ENCODE measurements around the gene CCDC167. TPM values are rescaled to one million over a fixed set of nuclear protein-coding genes. Genes with fewer than 3 reads are reported as not detected.

Gene CCDC167
- total RNA-seq, 1 experiment from 2014 or later = 31.9 TPM

DNA sequence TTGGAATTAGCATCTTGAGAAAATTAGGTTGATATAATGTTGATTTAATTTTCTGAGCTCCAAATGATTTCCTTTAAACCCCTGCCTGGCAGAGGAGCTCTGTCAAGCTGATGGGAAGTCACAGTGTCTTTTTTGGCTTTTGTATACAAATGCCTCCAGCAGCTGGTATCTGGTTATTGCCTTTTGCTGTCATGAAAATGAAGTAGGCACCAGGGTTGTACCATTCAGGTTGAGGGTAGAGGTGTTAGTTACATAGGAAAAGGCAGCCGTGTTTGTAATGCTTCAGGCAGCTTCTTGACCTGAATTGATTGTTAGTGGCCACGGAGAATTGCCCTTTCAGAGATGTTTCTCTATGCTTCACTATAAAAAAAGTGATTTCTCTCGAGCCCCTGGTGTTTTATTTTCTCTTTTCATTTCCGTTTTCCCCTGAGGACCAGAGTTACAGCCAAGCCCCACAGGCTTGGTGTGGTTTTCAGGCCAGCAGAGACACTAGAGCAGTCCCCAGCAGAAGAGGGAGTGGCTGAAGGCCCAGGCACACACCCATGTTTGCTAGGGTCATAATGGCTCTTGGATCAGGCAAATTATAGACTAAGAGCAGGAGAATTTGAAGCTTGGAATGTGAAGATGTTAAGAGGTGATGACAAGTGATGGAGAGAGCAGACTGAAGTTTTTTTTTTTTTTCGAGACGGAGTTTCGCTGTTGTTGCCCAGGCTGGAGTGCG, 45.1 kb downstream of the CCDC167 start:
- no peak overlapping the region for H2BK20ac ChIP-seq (ENCODE audit: low read depth, low read length, poor library complexity, severe bottlenecking)
- no peak overlapping the region for H3K56ac ChIP-seq (ENCODE audit: insufficient read length, low read depth, low read length)
- H2BK5ac ChIP-seq (ENCODE audit: insufficient read length, low read length) = no peak overlapping the region
- Mint-ChIP-seq H3K9me3 (no peaks in the 10 kb centered on the region), H3K4me3 (no peak overlapping the region), H3K4me1 (peaks cover 4% of the 10 kb centered on the region in 2 experiments), H3K36me3 (ENCODE audit: insufficient read depth in 1 of 3, low read depth in 3 of 3) (peaks cover 18 to 75% (median 62%) of the 10 kb centered on the region in 3 experiments; a peak in 6 of 7 replicates), H3K27me3 (ENCODE audit: low read depth) (no peaks in the 10 kb centered on the region), H3K27ac (peak overlapping the region in 2 of 3 experiments; percentile 35 to 59; a peak in 1 of 7 replicates)
- no peak overlapping the region for H3K27ac ChIP-seq (ENCODE audit: insufficient read length, low read depth, low read length)
- H3T11ph ChIP-seq (ENCODE audit: low read length) = no peak overlapping the region
- H3K4me1 ChIP-seq (ENCODE audit: insufficient read depth, low read length) = no peaks in the 10 kb centered on the region
- H4K5ac ChIP-seq (ENCODE audit: insufficient read length, low read depth, low read length) = no peak overlapping the region
- no peak overlapping the region for H3K23ac ChIP-seq (ENCODE audit: insufficient read length, low read depth, low read length)
- no peak for DNase-seq
- TF ChIP-seq CTCF (conservative IDR thresholded peaks at IDR 0.05) = no peak
- no peak overlapping the region for H2AFZ ChIP-seq (ENCODE audit: low read length)
- no peak overlapping the region for H3K4me2 ChIP-seq (ENCODE audit: insufficient read depth, insufficient read length, low read length)
- no peak overlapping the region for H2BK120ac ChIP-seq (ENCODE audit: low read depth, low read length, poor library complexity, severe bottlenecking)
- no peak overlapping the region for H3K14ac ChIP-seq (ENCODE audit: insufficient read depth, low read length)
- no peak overlapping the region for H3K4ac ChIP-seq (ENCODE audit: low read depth, low read length)
- H3K23me2 ChIP-seq (ENCODE audit: insufficient read length, low read depth, low read length, poor library complexity, severe bottlenecking) = no peaks in the 10 kb centered on the region
- no peaks in the 10 kb centered on the region for H3K79me1 ChIP-seq (ENCODE audit: insufficient read depth, low read depth, low read length, poor library complexity, severe bottlenecking)
- H4K91ac ChIP-seq (ENCODE audit: insufficient read length, low read depth, low read length) = no peak overlapping the region
- H3K18ac ChIP-seq (ENCODE audit: insufficient read length, low read depth, low read length) = no peak overlapping the region
- H3K9ac ChIP-seq (ENCODE audit: extremely low read depth, insufficient read length, low read length) = no peak overlapping the region
- no CpG with 5 or more reads among the region's 8 CpGs for WGBS (ENCODE audit: extremely low coverage, insufficient read length, low lambda C conversion rate)
- no peak overlapping the region for H4K8ac ChIP-seq (replicated peaks; ENCODE audit: insufficient read length, low read depth, low read length)
- no peaks in the 10 kb centered on the region for H4K20me1 ChIP-seq (ENCODE audit: control insufficient read depth, insufficient read depth, insufficient read length)
- H2BK12ac ChIP-seq (ENCODE audit: insufficient read length, low read depth, low read length) = no peak overlapping the region
- no peaks in the 10 kb centered on the region for H3K79me2 ChIP-seq (ENCODE audit: insufficient read depth, low read length)
- no peak overlapping the region for H2BK15ac ChIP-seq (ENCODE audit: low read depth, low read length)
- no peaks in the 10 kb centered on the region for H3K27me3 ChIP-seq (ENCODE audit: insufficient read depth, low read length)
- no peaks in the 10 kb centered on the region for H3K9me3 ChIP-seq (ENCODE audit: control insufficient read depth, low read depth, low read length)
- H2AK5ac ChIP-seq (ENCODE audit: insufficient read length, low read length) = no peak overlapping the region
